Measurements from ENCODE around the gene ART3. TPM values are rescaled to one million over a fixed set of nuclear protein-coding genes. Genes with fewer than 3 reads are reported as not detected.

ART3 gene
- total RNA-seq, 2 experiments from 2014 or later = not detected

GRCh38 chr4:76105652-76106051, 31.1 kb downstream of the ART3 start:
- H3K4me1 Mint-ChIP-seq (ENCODE audit: low read depth) = no peaks in the 10 kb centered on the region
- ChIA-PET POLR2A (no interaction called here), CTCF (no interaction called here)
- Histone ChIP-seq H3K27me3 (ENCODE audit: control insufficient read depth in 1 of 2, insufficient read depth in 2 of 2, low read length in 2 of 2) (no peaks in the 10 kb centered on the region), H3K9me3 (ENCODE audit: control insufficient read depth in 1 of 2, insufficient read depth in 1 of 2, low read length in 2 of 2) (no peaks in the 10 kb centered on the region), H3K36me3 (ENCODE audit: insufficient read depth, low read length) (no peaks in the 10 kb centered on the region), H3K4me1 (ENCODE audit: insufficient read depth, low read length) (no peaks in the 10 kb centered on the region), H3K4me3 (ENCODE audit: low read length) (no peak overlapping the region), H3K27ac (ENCODE audit: low read depth in 1 of 2, low read length in 2 of 2) (no peak overlapping the region)
- TF ChIP-seq CTCF (IDR thresholded peaks at IDR 0.05) = no peak
- DNase-seq = no peak
- no peaks in the 10 kb centered on the region for H3K9me3 Mint-ChIP-seq
- ATAC-seq (ENCODE audit: poor library complexity) = no peak
- no peak overlapping the region for H3K4me3 Mint-ChIP-seq
- no peak overlapping the region for H3K27ac Mint-ChIP-seq
- no peaks in the 10 kb centered on the region for H3K36me3 Mint-ChIP-seq (ENCODE audit: low read depth)
- intact Hi-C loops (cut with DNase I, micrococcal nuclease) = no loop called here
- no peaks in the 10 kb centered on the region for H3K27me3 Mint-ChIP-seq

- no peaks in the 10 kb centered on the region for H3K27me3 Mint-ChIP-seq
- no peak for TF ChIP-seq CTCF (IDR thresholded peaks at IDR 0.05)
- intact Hi-C loops (cut with DNase I, micrococcal nuclease) = no loop called here
- ChIA-PET CTCF (no interaction called here), POLR2A (no interaction called here)
- Histone ChIP-seq H3K4me3 (ENCODE audit: low read length) (no peak overlapping the region), H3K9me3 (ENCODE audit: control insufficient read depth in 1 of 2, insufficient read depth in 1 of 2, low read length in 2 of 2) (no peaks in the 10 kb centered on the region), H3K36me3 (ENCODE audit: insufficient read depth, low read length) (no peaks in the 10 kb centered on the region), H3K27me3 (ENCODE audit: control insufficient read depth in 1 of 2, insufficient read depth in 2 of 2, low read length in 2 of 2) (no peaks in the 10 kb centered on the region), H3K27ac (ENCODE audit: low read depth in 1 of 2, low read length in 2 of 2) (no peak overlapping the region), H3K4me1 (ENCODE audit: insufficient read depth, low read length) (no peaks in the 10 kb centered on the region)
- no peaks in the 10 kb centered on the region for H3K9me3 Mint-ChIP-seq
- H3K4me1 Mint-ChIP-seq (ENCODE audit: low read depth) = no peaks in the 10 kb centered on the region
- ATAC-seq (ENCODE audit: poor library complexity) (no peak), DNase-seq (no peak)
- H3K36me3 Mint-ChIP-seq (ENCODE audit: low read depth) = no peaks in the 10 kb centered on the region
- H3K4me3 Mint-ChIP-seq = no peak overlapping the region
- H3K27ac Mint-ChIP-seq = no peak overlapping the region
These were observed 31.9 kb downstream of the ART3 start for GRCh38 chr4:76106442-76106841.

GRCh38 chr4:76108467-76109181, 34.1 kb downstream of the ART3 start:
- Histone ChIP-seq H3K9me3 (ENCODE audit: control insufficient read depth in 1 of 2, insufficient read depth in 1 of 2, low read length in 2 of 2) (no peaks in the 10 kb centered on the region), H3K27me3 (ENCODE audit: control insufficient read depth in 1 of 2, insufficient read depth in 2 of 2, low read length in 2 of 2) (no peaks in the 10 kb centered on the region), H3K4me1 (ENCODE audit: insufficient read depth, low read length) (no peaks in the 10 kb centered on the region), H3K27ac (ENCODE audit: low read depth in 1 of 2, low read length in 2 of 2) (no peak overlapping the region), H3K4me3 (ENCODE audit: low read length) (no peak overlapping the region), H3K36me3 (ENCODE audit: insufficient read depth, low read length) (no peaks in the 10 kb centered on the region)
- H3K27ac Mint-ChIP-seq = no peak overlapping the region
- ChIA-PET CTCF (no interaction called here), POLR2A (no interaction called here)
- H3K27me3 Mint-ChIP-seq = no peaks in the 10 kb centered on the region
- no peak for TF ChIP-seq CTCF (IDR thresholded peaks at IDR 0.05)
- intact Hi-C loops (cut with DNase I, micrococcal nuclease) = no loop called here
- no peaks in the 10 kb centered on the region for H3K9me3 Mint-ChIP-seq
- no peaks in the 10 kb centered on the region for H3K4me1 Mint-ChIP-seq (ENCODE audit: low read depth)
- H3K36me3 Mint-ChIP-seq (ENCODE audit: low read depth) = peaks cover 12% of the 10 kb centered on the region
- ATAC-seq (ENCODE audit: poor library complexity) (no peak), DNase-seq (no peak)
- H3K4me3 Mint-ChIP-seq = no peak overlapping the region

Measured in CD4-positive, alpha-beta T cell (primary cell).